SK-N-SH (cell line): Measurements from ENCODE around the gene EPB41L5.

Experiments
- JUND ChIP-seq: IDR thresholded peaks from 2 replicates; pipeline ENCODE4 v1.4.0; 2012
- MAX ChIP-seq: IDR thresholded peaks from 2 replicates; pipeline ENCODE4 v1.4.0; 2012; ENCODE audit warnings: low read depth
- PBX3 ChIP-seq: IDR thresholded peaks from 2 replicates; pipeline ENCODE4; 2012
- POLR2AphosphoS5 ChIP-seq: IDR thresholded peaks from 2 replicates; pipeline ENCODE4 v1.6.1; 2012; ENCODE audit warnings: low read depth, low read length
- SIN3A ChIP-seq: IDR thresholded peaks from 2 replicates; pipeline ENCODE4 v1.6.1; 2012; ENCODE audit warnings: low read depth, mild to moderate bottlenecking, low read length, moderate library complexity, borderline replicate concordance
- TF ChIP-seq, protein P1 (sequence below): fragments of 200-600 bp; sonication (generic); IDR thresholded peaks from 2 replicates; pipeline ENCODE4 v1.6.1; 2017; ENCODE audit warnings: antibody characterized with exemption, mild to moderate bottlenecking, moderate library complexity

DNA sequence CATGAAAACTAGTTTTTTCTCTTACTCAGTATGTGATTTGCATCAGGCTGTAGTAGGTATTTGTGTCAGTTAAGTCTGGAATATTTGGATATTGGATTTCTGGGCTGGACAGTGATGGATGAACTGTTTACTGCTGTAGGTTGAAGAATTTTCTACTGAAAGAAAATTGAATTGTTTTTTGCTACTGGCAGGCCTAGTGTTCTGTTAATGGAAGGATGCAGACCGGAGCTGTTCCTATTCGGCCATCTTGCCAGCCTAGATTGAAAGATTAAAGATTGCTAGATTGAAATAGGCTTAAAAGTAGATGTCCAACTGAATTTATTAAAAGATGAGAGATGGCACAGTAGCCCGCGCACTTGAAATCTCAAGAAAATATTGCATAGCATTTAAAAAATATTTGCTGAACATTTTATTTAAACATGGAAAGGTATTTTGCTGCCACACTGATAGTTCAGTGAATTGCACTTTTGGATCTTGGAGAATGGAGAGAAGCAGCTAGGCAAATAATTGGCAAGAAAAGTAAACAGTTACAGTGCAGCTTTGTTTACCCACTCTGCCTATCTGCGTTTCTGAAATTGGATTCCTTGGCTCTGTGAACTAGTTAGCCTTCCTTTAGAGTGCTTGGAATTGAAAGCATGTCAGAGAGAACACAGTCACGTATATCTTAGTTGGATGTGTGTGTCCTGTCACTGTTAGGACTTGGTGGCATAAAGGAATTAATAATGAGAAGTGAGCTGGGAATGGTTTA is 54.1 kb downstream of the EPB41L5 start:
- TF ChIP-seq POLR2AphosphoS5 (no peak), MAX (no peak), JUND (no peak), SIN3A (no peak), PBX3 (no peak)
- TF ChIP-seq, protein P1, sequence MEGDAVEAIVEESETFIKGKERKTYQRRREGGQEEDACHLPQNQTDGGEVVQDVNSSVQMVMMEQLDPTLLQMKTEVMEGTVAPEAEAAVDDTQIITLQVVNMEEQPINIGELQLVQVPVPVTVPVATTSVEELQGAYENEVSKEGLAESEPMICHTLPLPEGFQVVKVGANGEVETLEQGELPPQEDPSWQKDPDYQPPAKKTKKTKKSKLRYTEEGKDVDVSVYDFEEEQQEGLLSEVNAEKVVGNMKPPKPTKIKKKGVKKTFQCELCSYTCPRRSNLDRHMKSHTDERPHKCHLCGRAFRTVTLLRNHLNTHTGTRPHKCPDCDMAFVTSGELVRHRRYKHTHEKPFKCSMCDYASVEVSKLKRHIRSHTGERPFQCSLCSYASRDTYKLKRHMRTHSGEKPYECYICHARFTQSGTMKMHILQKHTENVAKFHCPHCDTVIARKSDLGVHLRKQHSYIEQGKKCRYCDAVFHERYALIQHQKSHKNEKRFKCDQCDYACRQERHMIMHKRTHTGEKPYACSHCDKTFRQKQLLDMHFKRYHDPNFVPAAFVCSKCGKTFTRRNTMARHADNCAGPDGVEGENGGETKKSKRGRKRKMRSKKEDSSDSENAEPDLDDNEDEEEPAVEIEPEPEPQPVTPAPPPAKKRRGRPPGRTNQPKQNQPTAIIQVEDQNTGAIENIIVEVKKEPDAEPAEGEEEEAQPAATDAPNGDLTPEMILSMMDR, result no peak
